ENCODE data around the gene HOXA11.

DNA sequence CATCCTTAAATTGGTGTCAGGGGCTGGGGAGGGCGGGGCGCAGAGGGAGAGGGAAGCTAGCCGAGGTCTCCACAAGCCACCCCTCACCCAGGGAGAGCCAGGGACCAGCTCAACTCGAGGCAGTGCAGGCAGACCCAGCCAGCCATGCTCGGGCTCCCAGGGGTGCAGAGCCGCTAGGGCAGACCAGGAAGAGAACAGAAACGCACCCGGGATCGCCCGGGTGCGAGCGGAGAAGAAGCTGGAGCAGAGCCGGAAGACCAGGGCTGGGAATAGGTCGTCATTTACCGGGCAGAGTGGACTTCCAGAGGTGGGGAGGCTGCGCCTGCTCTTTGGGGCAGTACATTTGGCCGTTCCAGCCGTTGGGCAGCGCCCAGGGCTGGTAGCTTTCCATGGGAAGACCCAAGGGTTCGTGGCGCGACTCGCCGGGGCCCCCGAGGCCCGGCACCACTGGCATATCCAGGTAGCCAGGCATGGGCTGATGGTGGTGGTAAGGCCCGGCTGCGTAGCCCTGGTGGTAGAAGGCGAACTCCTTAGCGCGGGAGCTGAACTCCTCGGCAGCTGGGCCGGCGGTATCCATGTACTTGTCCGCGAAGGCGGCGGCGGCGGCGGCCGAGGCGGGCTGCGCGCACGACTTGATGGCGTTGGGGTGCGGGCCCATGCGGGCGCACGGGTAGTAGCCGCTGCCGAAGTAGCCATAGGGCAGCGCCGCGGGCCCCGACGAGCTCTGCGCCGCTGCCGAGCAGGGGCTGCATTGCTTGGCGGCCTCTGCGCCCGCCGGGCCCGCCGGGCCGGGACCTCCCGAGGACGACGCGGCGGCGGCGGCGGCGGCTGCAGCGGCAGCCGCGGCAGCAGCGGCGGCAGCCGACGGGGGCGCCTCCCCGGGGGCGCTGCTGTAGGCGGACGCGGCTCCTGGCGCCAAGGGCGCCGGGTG lies 14.1 kb upstream of the HOXA11 start:
- TF ChIP-seq PATZ1 (CRISPR knock-in tag; IDR thresholded peaks at IDR 0.05; ENCODE audit: borderline replicate concordance): no peak
- TF ChIP-seq, protein P1, sequence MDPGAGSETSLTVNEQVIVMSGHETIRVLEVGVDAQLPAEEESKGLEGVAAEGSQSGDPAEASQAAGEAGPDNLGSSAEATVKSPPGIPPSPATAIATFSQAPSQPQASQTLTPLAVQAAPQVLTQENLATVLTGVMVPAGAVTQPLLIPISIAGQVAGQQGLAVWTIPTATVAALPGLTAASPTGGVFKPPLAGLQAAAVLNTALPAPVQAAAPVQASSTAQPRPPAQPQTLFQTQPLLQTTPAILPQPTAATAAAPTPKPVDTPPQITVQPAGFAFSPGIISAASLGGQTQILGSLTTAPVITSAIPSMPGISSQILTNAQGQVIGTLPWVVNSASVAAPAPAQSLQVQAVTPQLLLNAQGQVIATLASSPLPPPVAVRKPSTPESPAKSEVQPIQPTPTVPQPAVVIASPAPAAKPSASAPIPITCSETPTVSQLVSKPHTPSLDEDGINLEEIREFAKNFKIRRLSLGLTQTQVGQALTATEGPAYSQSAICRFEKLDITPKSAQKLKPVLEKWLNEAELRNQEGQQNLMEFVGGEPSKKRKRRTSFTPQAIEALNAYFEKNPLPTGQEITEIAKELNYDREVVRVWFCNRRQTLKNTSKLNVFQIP (CRISPR knock-in tag; IDR thresholded peaks at IDR 0.05; ENCODE audit: borderline replicate concordance, low read depth): no peak
- TF ChIP-seq TOX (CRISPR knock-in tag; IDR thresholded peaks at IDR 0.05; ENCODE audit: borderline replicate concordance): no peak
- no peak for TF ChIP-seq RARB (CRISPR knock-in tag; IDR thresholded peaks at IDR 0.05)
- TF ChIP-seq ZFP30 (CRISPR knock-in tag; IDR thresholded peaks at IDR 0.05): no peak
- TF ChIP-seq PPARA (CRISPR knock-in tag; IDR thresholded peaks at IDR 0.05; ENCODE audit: borderline replicate concordance): no peak
- no peak for TF ChIP-seq ARNTL (CRISPR knock-in tag; IDR thresholded peaks at IDR 0.05; ENCODE audit: borderline replicate concordance, low read depth)
- no peak for TF ChIP-seq TCF4 (CRISPR knock-in tag; IDR thresholded peaks at IDR 0.05; ENCODE audit: borderline replicate concordance)

Data from SK-N-SH treated with all-trans-retinoic acid at 6 μM for 48 hours (cell line).